Measurements from ENCODE around the gene ACTL7A.

The ACTL7A gene

DNA sequence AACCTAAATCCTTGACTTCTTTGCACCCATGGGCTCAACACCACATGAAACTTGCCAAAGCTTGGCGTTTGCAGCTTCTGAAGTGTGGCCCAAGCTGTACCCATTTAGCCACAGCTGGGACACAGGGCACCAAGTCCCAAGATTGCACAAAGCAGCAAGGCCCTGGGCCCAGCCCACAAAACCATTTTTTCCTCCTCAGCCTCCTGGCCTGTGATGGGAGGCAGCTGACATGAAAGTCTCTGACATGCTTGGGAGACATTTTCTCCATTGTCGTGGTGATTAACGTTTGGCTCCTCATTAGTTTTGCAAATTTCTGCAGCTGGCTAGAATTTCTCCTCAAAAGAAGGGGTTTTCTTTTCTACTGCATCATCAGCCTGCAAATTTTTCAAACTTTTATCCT is 38.2 kb upstream of the ACTL7A start:
- H2AK5ac ChIP-seq (ENCODE audit: low read length), result no peak overlapping the region
- H3K4ac ChIP-seq (ENCODE audit: low read depth, low read length), result no peak overlapping the region
- H3K9ac ChIP-seq (ENCODE audit: low read length), result no peak overlapping the region
- no peak overlapping the region for H4K5ac ChIP-seq (ENCODE audit: low read length)
- no peak overlapping the region for H2BK120ac ChIP-seq (ENCODE audit: low read depth, low read length)
- H2BK5ac ChIP-seq (ENCODE audit: low read length), result no peak overlapping the region
- H3K27me3 ChIP-seq (ENCODE audit: insufficient read depth, low read length, poor library complexity), result no peaks in the 10 kb centered on the region
- H3K27ac ChIP-seq (ENCODE audit: low read depth, low read length), result no peak overlapping the region
- no peak overlapping the region for H3K23ac ChIP-seq (ENCODE audit: low read length)
- no CpG with 5 or more reads among the region's 3 CpGs for WGBS (ENCODE audit: extremely low coverage, insufficient coverage, low lambda C conversion rate)
- H3K79me2 ChIP-seq (ENCODE audit: control insufficient read depth, insufficient read depth, low read length), result no peaks in the 10 kb centered on the region
- no peak overlapping the region for H3K18ac ChIP-seq (ENCODE audit: low read length)
- no peak overlapping the region for H2BK15ac ChIP-seq (replicated peaks; ENCODE audit: low read depth)
- no peak for DNase-seq
- H4K8ac ChIP-seq (ENCODE audit: low read depth, low read length), result no peak overlapping the region
- H3K4me1 ChIP-seq (ENCODE audit: control insufficient read depth, low read depth, low read length), result no peaks in the 10 kb centered on the region
- H3K79me1 ChIP-seq (ENCODE audit: low read length), result no peaks in the 10 kb centered on the region
- H3K56ac ChIP-seq (ENCODE audit: low read length), result no peak overlapping the region
- H3K4me2 ChIP-seq (ENCODE audit: low read length), result no peak overlapping the region
- H3K4me3 ChIP-seq (ENCODE audit: low read length), result no peak overlapping the region
- H3K36me3 ChIP-seq (ENCODE audit: control insufficient read depth, insufficient read depth, low read length), result no peaks in the 10 kb centered on the region

DNA sequence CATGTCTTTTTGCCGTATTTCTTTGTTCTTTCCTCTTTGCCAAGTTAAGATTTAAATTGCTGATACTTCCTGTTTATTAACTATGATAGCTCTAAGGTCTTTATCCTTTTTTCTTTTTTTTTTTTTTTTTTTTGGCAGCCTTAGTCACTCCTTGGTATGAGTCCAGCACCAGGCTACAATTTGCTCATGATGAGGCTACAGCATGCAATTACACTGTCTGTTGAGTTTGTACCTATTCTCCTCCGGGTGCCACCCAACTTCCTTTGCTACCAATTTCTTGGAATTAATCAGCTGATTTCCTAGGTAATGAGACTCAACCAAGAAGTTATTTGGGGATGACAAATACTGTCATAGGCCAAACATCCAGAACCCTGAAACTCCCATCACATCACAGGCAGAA is 31.8 kb upstream of the ACTL7A start:
- WGBS (ENCODE audit: extremely low coverage, insufficient coverage, low lambda C conversion rate), result no CpG with 5 or more reads among the region's 2 CpGs
- Histone ChIP-seq H3K23ac (ENCODE audit: low read length) (no peak overlapping the region), H3K36me3 (ENCODE audit: control insufficient read depth, insufficient read depth, low read length) (no peaks in the 10 kb centered on the region)

DNA sequence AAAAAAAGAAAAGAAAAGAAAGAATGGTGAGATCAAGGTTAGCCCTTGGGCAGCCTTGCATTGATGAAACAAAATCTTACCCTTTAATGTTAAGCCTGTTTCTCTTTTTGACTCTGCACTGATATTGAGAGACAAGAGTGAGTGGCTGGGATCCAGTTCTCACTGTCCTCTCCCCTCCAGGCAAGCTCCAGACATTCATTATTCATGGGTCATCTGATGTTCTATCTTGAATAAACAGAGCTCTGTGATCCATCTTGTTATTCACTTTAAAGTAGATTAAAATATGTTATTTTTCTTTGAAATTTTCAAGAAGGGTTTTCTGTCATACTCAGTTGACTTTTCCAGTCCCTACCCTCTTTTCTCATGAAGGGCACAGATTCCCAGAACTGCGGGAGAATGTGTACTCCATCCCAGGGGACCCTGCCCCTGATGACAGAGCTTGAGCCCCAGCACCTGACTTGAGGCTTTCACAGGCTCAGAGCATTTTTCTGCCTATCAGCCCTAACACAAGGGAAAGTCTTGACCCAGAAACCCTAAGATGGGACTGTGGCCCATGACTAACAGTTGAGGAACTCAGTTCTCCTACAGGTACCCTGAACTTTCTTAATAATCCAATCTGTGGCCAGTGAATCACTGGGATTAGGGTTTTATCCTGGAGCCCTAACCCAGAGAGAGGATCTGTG is 30.4 kb upstream of the ACTL7A start:
- no peaks in the 10 kb centered on the region for H3K79me2 ChIP-seq (ENCODE audit: control insufficient read depth, insufficient read depth, low read length)
- H3K27ac ChIP-seq (ENCODE audit: low read depth, low read length), result no peak overlapping the region
- no peak overlapping the region for H4K5ac ChIP-seq (ENCODE audit: low read length)
- no peak overlapping the region for H2AK5ac ChIP-seq (ENCODE audit: low read length)
- H3K4me3 ChIP-seq (ENCODE audit: low read length), result no peak overlapping the region
- H3K18ac ChIP-seq (ENCODE audit: low read length), result no peak overlapping the region
- H3K36me3 ChIP-seq (ENCODE audit: control insufficient read depth, insufficient read depth, low read length), result no peaks in the 10 kb centered on the region
- H3K56ac ChIP-seq (ENCODE audit: low read length), result no peak overlapping the region
- no peak overlapping the region for H2BK120ac ChIP-seq (ENCODE audit: low read depth, low read length)
- no peak overlapping the region for H3K23ac ChIP-seq (ENCODE audit: low read length)
- no peaks in the 10 kb centered on the region for H3K27me3 ChIP-seq (ENCODE audit: insufficient read depth, low read length, poor library complexity)
- H2BK5ac ChIP-seq (ENCODE audit: low read length), result no peak overlapping the region
- no peak for DNase-seq
- no peaks in the 10 kb centered on the region for H3K79me1 ChIP-seq (ENCODE audit: low read length)
- H3K9ac ChIP-seq (ENCODE audit: low read length), result no peak overlapping the region
- H4K8ac ChIP-seq (ENCODE audit: low read depth, low read length), result no peak overlapping the region
- no peak overlapping the region for H3K4me2 ChIP-seq (ENCODE audit: low read length)
- no peak overlapping the region for H3K4ac ChIP-seq (ENCODE audit: low read depth, low read length)
- H2BK15ac ChIP-seq (replicated peaks; ENCODE audit: low read depth), result no peak overlapping the region
- no peaks in the 10 kb centered on the region for H3K4me1 ChIP-seq (ENCODE audit: control insufficient read depth, low read depth, low read length)
- WGBS (ENCODE audit: extremely low coverage, insufficient coverage, low lambda C conversion rate), result no CpG with 5 or more reads among the region's 1 CpG

More for the DNA sequence above, 31.8 kb upstream of the ACTL7A start:
- Histone ChIP-seq H3K27ac (ENCODE audit: low read depth, low read length) (no peak overlapping the region), H3K9ac (ENCODE audit: low read length) (no peak overlapping the region), H3K4me2 (ENCODE audit: low read length) (no peak overlapping the region), H3K18ac (ENCODE audit: low read length) (no peak overlapping the region), H3K4me1 (ENCODE audit: control insufficient read depth, low read depth, low read length) (no peaks in the 10 kb centered on the region), H3K4ac (ENCODE audit: low read depth, low read length) (no peak overlapping the region), H3K79me1 (ENCODE audit: low read length) (no peaks in the 10 kb centered on the region), H4K8ac (ENCODE audit: low read depth, low read length) (no peak overlapping the region), H2BK120ac (ENCODE audit: low read depth, low read length) (no peak overlapping the region), H3K4me3 (ENCODE audit: low read length) (no peak overlapping the region), H2BK5ac (ENCODE audit: low read length) (no peak overlapping the region), H4K5ac (ENCODE audit: low read length) (no peak overlapping the region), H3K79me2 (ENCODE audit: control insufficient read depth, insufficient read depth, low read length) (no peaks in the 10 kb centered on the region), H3K56ac (ENCODE audit: low read length) (no peak overlapping the region), H2AK5ac (ENCODE audit: low read length) (no peak overlapping the region), H3K27me3 (ENCODE audit: insufficient read depth, low read length, poor library complexity) (no peaks in the 10 kb centered on the region), H2BK15ac (replicated peaks; ENCODE audit: low read depth) (no peak overlapping the region)
- DNase-seq, result no peak

DNA sequence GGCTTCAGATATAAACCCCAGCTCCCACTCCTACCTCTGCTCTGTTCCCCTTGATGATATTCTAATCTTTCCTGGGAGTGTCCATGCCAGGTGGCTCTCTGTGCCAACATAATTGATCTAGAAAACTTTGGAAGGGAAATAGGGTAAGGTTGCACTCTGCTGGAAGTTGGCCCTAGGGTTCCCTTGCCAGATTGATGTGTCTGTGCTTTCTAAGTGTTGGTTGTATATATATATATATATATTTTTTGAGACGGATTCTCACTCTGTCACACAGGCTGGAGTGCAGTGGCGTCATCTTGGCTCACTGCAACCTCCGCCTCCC is 29.9 kb upstream of the ACTL7A start:
- no peaks in the 10 kb centered on the region for H3K36me3 ChIP-seq (ENCODE audit: control insufficient read depth, insufficient read depth, low read length)
- H3K56ac ChIP-seq (ENCODE audit: low read length), result no peak overlapping the region
- no peak overlapping the region for H3K4me3 ChIP-seq (ENCODE audit: low read length)
- H3K27me3 ChIP-seq (ENCODE audit: insufficient read depth, low read length, poor library complexity), result no peaks in the 10 kb centered on the region
- H3K4me1 ChIP-seq (ENCODE audit: control insufficient read depth, low read depth, low read length), result no peaks in the 10 kb centered on the region
- no peak overlapping the region for H4K5ac ChIP-seq (ENCODE audit: low read length)
- H2BK120ac ChIP-seq (ENCODE audit: low read depth, low read length), result no peak overlapping the region
- H3K18ac ChIP-seq (ENCODE audit: low read length), result no peak overlapping the region
- H3K79me2 ChIP-seq (ENCODE audit: control insufficient read depth, insufficient read depth, low read length), result no peaks in the 10 kb centered on the region
- H3K23ac ChIP-seq (ENCODE audit: low read length), result no peak overlapping the region
- no peak overlapping the region for H4K8ac ChIP-seq (ENCODE audit: low read depth, low read length)
- H2AK5ac ChIP-seq (ENCODE audit: low read length), result no peak overlapping the region
- no peak overlapping the region for H3K4me2 ChIP-seq (ENCODE audit: low read length)
- H3K4ac ChIP-seq (ENCODE audit: low read depth, low read length), result no peak overlapping the region
- DNase-seq, result no peak
- no peak overlapping the region for H2BK5ac ChIP-seq (ENCODE audit: low read length)
- H3K27ac ChIP-seq (ENCODE audit: low read depth, low read length), result no peak overlapping the region
- H3K79me1 ChIP-seq (ENCODE audit: low read length), result no peaks in the 10 kb centered on the region
- H3K9ac ChIP-seq (ENCODE audit: low read length), result no peak overlapping the region
- no peak overlapping the region for H2BK15ac ChIP-seq (replicated peaks; ENCODE audit: low read depth)
- WGBS (ENCODE audit: extremely low coverage, insufficient coverage, low lambda C conversion rate), result no CpG with 5 or more reads among the region's 3 CpGs

DNA sequence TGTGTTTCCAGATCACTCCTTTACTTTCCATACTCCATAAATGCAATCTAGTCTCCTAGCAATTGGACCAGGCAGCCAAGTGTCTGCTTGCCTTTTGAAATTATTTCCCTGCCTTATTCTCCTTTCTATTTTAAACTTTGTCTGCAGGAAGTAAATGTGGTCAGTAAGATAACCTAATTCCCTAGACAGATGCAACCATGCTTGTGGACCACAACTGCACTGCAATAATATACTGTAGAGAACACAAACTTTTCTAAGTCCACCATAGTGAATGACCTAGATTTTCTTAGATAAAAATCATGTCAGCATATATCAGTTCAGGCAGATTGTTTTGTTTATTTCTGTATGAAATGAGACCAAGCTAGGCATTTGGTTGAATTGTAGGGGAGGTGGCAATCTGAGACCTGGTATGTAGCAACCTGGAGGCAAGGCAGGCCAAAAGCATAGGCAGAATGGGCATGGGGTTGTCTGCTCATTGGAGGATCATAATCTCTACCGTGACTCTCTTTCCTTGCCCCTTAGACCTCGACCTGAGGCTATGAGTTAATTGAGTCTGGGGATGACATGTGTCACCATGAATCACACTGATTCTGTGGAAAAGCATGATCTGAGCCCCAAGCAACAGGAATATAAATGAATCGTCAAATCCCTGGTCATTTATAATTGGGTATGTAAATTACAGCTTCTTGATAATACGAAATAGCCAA is 27.0 kb upstream of the ACTL7A start:
- H2BK120ac ChIP-seq (ENCODE audit: low read depth, low read length), result no peak overlapping the region
- H3K27me3 ChIP-seq (ENCODE audit: insufficient read depth, low read length, poor library complexity), result no peaks in the 10 kb centered on the region
- no peaks in the 10 kb centered on the region for H3K79me2 ChIP-seq (ENCODE audit: control insufficient read depth, insufficient read depth, low read length)
- H3K4me2 ChIP-seq (ENCODE audit: low read length), result no peak overlapping the region
- no peak overlapping the region for H3K56ac ChIP-seq (ENCODE audit: low read length)
- H2BK5ac ChIP-seq (ENCODE audit: low read length), result no peak overlapping the region
- WGBS (ENCODE audit: extremely low coverage, insufficient coverage, low lambda C conversion rate), result no CpG with 5 or more reads among the region's 4 CpGs
- no peak overlapping the region for H3K9ac ChIP-seq (ENCODE audit: low read length)
- H3K27ac ChIP-seq (ENCODE audit: low read depth, low read length), result no peak overlapping the region
- H3K23ac ChIP-seq (ENCODE audit: low read length), result no peak overlapping the region
- H3K36me3 ChIP-seq (ENCODE audit: control insufficient read depth, insufficient read depth, low read length), result no peaks in the 10 kb centered on the region
- no peak overlapping the region for H4K5ac ChIP-seq (ENCODE audit: low read length)
- no peak overlapping the region for H3K4ac ChIP-seq (ENCODE audit: low read depth, low read length)
- no peaks in the 10 kb centered on the region for H3K4me1 ChIP-seq (ENCODE audit: control insufficient read depth, low read depth, low read length)
- no peak overlapping the region for H3K4me3 ChIP-seq (ENCODE audit: low read length)
- DNase-seq, result no peak
- H3K79me1 ChIP-seq (ENCODE audit: low read length), result no peaks in the 10 kb centered on the region
- H2BK15ac ChIP-seq (replicated peaks; ENCODE audit: low read depth), result no peak overlapping the region
- no peak overlapping the region for H4K8ac ChIP-seq (ENCODE audit: low read depth, low read length)
- H3K18ac ChIP-seq (ENCODE audit: low read length), result no peak overlapping the region
- H2AK5ac ChIP-seq (ENCODE audit: low read length), result no peak overlapping the region

DNA sequence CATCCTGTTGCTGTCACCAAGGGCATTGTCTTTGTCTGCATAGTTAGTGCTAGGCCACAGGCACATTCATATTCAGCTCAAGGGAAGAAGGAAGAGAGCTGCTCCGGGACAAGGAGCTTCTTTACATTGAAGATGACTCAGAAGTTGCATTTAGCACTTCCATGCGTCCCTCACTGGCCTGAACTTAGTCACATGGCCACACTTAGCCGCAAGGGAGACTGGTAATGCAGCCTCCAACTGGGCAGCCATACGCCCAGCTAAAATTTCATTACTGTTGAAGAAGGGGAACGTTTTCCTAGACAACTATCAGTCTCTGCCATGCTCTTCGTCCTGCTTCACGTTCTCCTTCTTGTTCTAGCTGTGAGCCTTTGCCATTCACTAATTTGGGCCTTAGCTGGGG is 26.2 kb upstream of the ACTL7A start:
- Histone ChIP-seq H3K36me3 (ENCODE audit: control insufficient read depth, insufficient read depth, low read length) (no peaks in the 10 kb centered on the region), H3K23ac (ENCODE audit: low read length) (no peak overlapping the region), H3K27ac (ENCODE audit: low read depth, low read length) (no peak overlapping the region), H2AK5ac (ENCODE audit: low read length) (no peak overlapping the region), H3K79me2 (ENCODE audit: control insufficient read depth, insufficient read depth, low read length) (no peaks in the 10 kb centered on the region), H3K4me3 (ENCODE audit: low read length) (no peak overlapping the region), H3K4me2 (ENCODE audit: low read length) (no peak overlapping the region), H3K56ac (ENCODE audit: low read length) (no peak overlapping the region), H2BK15ac (replicated peaks; ENCODE audit: low read depth) (no peak overlapping the region), H3K9ac (ENCODE audit: low read length) (no peak overlapping the region), H4K5ac (ENCODE audit: low read length) (no peak overlapping the region), H3K27me3 (ENCODE audit: insufficient read depth, low read length, poor library complexity) (no peaks in the 10 kb centered on the region), H2BK120ac (ENCODE audit: low read depth, low read length) (no peak overlapping the region), H4K8ac (ENCODE audit: low read depth, low read length) (no peak overlapping the region), H2BK5ac (ENCODE audit: low read length) (no peak overlapping the region), H3K4ac (ENCODE audit: low read depth, low read length) (no peak overlapping the region), H3K79me1 (ENCODE audit: low read length) (no peaks in the 10 kb centered on the region), H3K18ac (ENCODE audit: low read length) (no peak overlapping the region), H3K4me1 (ENCODE audit: control insufficient read depth, low read depth, low read length) (no peaks in the 10 kb centered on the region)
- DNase-seq, result peak; percentile 35
- no CpG with 5 or more reads among the region's 7 CpGs for WGBS (ENCODE audit: extremely low coverage, insufficient coverage, low lambda C conversion rate)

Measured in mesendoderm (in vitro differentiated cells).